NAMALWA (cell line): ENCODE results near the gene ZNF443.
"Not testable (repeated sequence)": the region's sequence is repeated elsewhere in the genome, so short reads cannot be mapped to it uniquely, and the experiment has no call there.

Experiments used
- DNase-seq: peaks from one replicate; pipeline ENCODE4 v3.0.0-alpha.2; 2015; ENCODE audit warnings: low spot score

ZNF443 gene

GRCh38 chr19:12440541-12441316, at the start of gene ZNF443:
Gene ZNF443 (minus strand): TSS chr19:12441021. CDS start chr19:12440914, 107 bp downstream.
- DNase-seq = peak; percentile 98

- DNase-seq = not testable (repeated sequence)
These were observed 45.5 kb upstream of the ZNF443 start for GRCh38 chr19:12486265-12486783.

- DNase-seq = no peak
These were observed 44.8 kb upstream of the ZNF443 start for GRCh38 chr19:12485571-12485970.

- no peak for DNase-seq
These were observed 44.2 kb upstream of the ZNF443 start for GRCh38 chr19:12485052-12485416.

- peak; percentile 94 for DNase-seq
These were observed 43.7 kb upstream of the ZNF443 start, which contains the start of gene ZNF709 for GRCh38 chr19:12484371-12485051. Gene ZNF709 (minus strand): TSS chr19:12484816. CDS start chr19:12484657, 159 bp downstream.

- DNase-seq = no peak
These were observed 43.2 kb upstream of the ZNF443 start for GRCh38 chr19:12484011-12484370.

GRCh38 chr19:12482509-12482886, 41.7 kb upstream of the ZNF443 start:
- DNase-seq = no peak

- DNase-seq = no peak
These were observed 41.1 kb upstream of the ZNF443 start for GRCh38 chr19:12481781-12482508.

GRCh38 chr19:12478234-12478941, 37.6 kb upstream of the ZNF443 start:
- DNase-seq = no peak

- DNase-seq = not testable (repeated sequence)
These were observed 26.8 kb upstream of the ZNF443 start for GRCh38 chr19:12467651-12468050.

GRCh38 chr19:12465211-12465610, 24.4 kb upstream of the ZNF443 start:
- DNase-seq = no peak

- no peak for DNase-seq
These were observed 23.9 kb upstream of the ZNF443 start for GRCh38 chr19:12464769-12465168.

GRCh38 chr19:12464139-12464538, 23.3 kb upstream of the ZNF443 start:
- not testable (repeated sequence) for DNase-seq

GRCh38 chr19:12453495-12453894, 12.7 kb upstream of the ZNF443 start:
- no peak for DNase-seq

GRCh38 chr19:12450844-12451243, 10.0 kb upstream of the ZNF443 start:
- no peak for DNase-seq

GRCh38 chr19:12448808-12449207, 8.0 kb upstream of the ZNF443 start:
- no peak for DNase-seq

- DNase-seq = peak; percentile 11
These were observed 908 bp downstream of the ZNF443 start for GRCh38 chr19:12439686-12440540.

GRCh38 chr19:12430726-12431299, 10.0 kb downstream of the ZNF443 start:
- DNase-seq = not testable (repeated sequence)

- no peak for DNase-seq
These were observed 14.9 kb downstream of the ZNF443 start for GRCh38 chr19:12425888-12426274.

GRCh38 chr19:12425236-12425887, 15.5 kb downstream of the ZNF443 start:
- DNase-seq = no peak
